OCI-LY3 (cell line): ENCODE measurements around the gene AIRE.
"Not testable (repeated sequence)": the region's sequence is repeated elsewhere in the genome, so short reads cannot be mapped to it uniquely, and the experiment has no call there.

ENCODE experiments used
- H2AFZ ChIP-seq: fragments of 200-600, 300-600 bp; shearing (Covaris generic); 2 replicates; pipeline ENCODE4 v1.6.0; 2014; ENCODE audit warnings: antibody characterized with exemption, low read depth, low read length
- H3K27ac ChIP-seq: fragments of 200-600, 300-600 bp; sonication (generic); 2 replicates; pipeline ENCODE4 v1.5.1; 2014; ENCODE audit warnings: mild to moderate bottlenecking, low read length, moderate library complexity, mixed read lengths
- H3K27me3 ChIP-seq: fragments of 200-600, 300-600 bp; sonication (generic); 2 replicates; pipeline ENCODE4 v1.6.1; 2014; ENCODE audit warnings: low read depth, low read length, mixed read lengths
- H3K36me3 ChIP-seq: fragments of 200-600, 300-600 bp; sonication (generic); replicated peaks from 2 replicates; pipeline ENCODE3; 2014; ENCODE audit warnings: low read depth, low read length, mixed read lengths
- H3K4me1 ChIP-seq: fragments of 300-600, 200-600 bp; sonication (generic); 2 replicates; pipeline ENCODE4 v1.6.1; 2014; ENCODE audit warnings: low read length, mixed read lengths
- H3K4me2 ChIP-seq: fragments of 200-600, 300-600 bp; sonication (generic); 2 replicates; pipeline ENCODE4 v1.6.1; 2014; ENCODE audit warnings: low read length, mixed read lengths
- H3K4me3 ChIP-seq: fragments of 300-600, 200-600 bp; sonication (generic); 2 replicates; pipeline ENCODE4 v1.5.1; 2014; ENCODE audit warnings: antibody characterized with exemption, mild to moderate bottlenecking, low read length, moderate library complexity
- H3K79me2 ChIP-seq: fragments of 300-600, 200-600 bp; shearing (Covaris generic); 2 replicates; pipeline ENCODE4 v1.6.1; 2014; ENCODE audit warnings: mild to moderate bottlenecking, low read length, mixed read lengths
- H3K9ac ChIP-seq: fragments of 300-600, 200-600 bp; shearing (Covaris generic); 2 replicates; pipeline ENCODE4 v1.6.0; 2014; ENCODE audit warnings: mild to moderate bottlenecking, low read length, moderate library complexity
- H3K9me3 ChIP-seq: fragments of 200-600, 300-600 bp; shearing (Covaris generic); 2 replicates; pipeline ENCODE4 v1.6.1; 2014; ENCODE audit warnings: low read length, mixed read lengths; ENCODE audit not compliant: insufficient read depth
- H4K20me1 ChIP-seq: fragments of 200-600, 300-600 bp; sonication (generic); 2 replicates; pipeline ENCODE4 v1.6.1; 2016; ENCODE audit warnings: low read length, mixed read lengths; ENCODE audit not compliant: insufficient read depth
- EZH2phosphoT487 ChIP-seq: fragments of 200-600 bp; shearing (Covaris generic); IDR thresholded peaks from 2 replicates; pipeline ENCODE4 v1.6.1; 2018; ENCODE audit warnings: antibody characterized with exemption, mixed run types, low read depth
- TF ChIP-seq, protein P1 (sequence below): fragments of 200-600, 300-600 bp; sonication (generic); IDR thresholded peaks from 2 replicates; pipeline ENCODE4 v1.5.1; 2014; ENCODE audit warnings: antibody characterized with exemption, low read length, low read depth

The AIRE gene

DNA sequence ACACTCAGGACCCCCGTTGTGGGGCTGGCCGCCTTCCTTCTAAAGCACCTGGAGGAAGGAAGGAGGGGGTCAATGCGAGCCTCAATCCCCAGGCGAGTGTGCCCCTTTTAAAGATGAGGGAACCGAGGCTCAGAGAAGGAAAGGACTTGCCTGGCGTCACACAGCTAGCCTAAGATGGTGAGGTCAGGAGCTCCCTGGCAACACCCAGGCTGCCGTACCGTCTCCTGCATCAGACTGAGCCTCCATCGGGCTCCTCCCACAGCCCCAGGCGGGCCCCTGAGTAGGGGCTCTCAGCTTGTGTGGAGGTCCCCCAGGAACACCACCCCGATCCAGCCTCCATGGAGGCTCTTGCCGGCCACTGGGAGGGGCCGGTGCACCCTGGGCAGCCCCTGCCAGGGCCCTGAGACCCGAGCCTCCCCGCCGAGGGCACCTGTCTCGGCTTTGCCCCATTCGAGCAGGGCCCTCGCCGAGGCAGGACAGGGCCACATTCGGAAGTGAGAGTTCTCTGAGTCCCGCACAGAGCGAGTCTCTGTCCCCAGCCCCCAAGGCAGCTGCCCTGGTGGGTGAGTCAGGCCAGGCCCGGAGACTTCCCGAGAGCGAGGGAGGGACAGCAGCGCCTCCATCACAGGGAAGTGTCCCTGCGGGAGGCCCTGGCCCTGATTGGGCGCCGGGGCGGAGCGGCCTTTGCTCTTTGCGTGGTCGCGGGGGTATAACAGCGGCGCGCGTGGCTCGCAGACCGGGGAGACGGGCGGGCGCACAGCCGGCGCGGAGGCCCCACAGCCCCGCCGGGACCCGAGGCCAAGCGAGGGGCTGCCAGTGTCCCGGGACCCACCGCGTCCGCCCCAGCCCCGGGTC lies at the start of gene AIRE:
Gene AIRE (plus strand): TSS at position 739 of the 855 bp plus-strand sequence. CDS start 131 bp downstream, outside the sequence.
- no peaks in the 10 kb centered on the region for H3K36me3 ChIP-seq
- peak within 1 kb of the TSS; percentile 58 for H3K4me2 ChIP-seq
- peak within 1 kb of the TSS; percentile 21; the same call in 1 of the 2 replicates for H3K27ac ChIP-seq
- peak within 1 kb of the TSS; percentile 26; the same call in 1 of the 2 replicates for H3K9ac ChIP-seq
- H2AFZ ChIP-seq, result no peak within 1 kb of the TSS; the same call in 1 of the 2 replicates
- H3K9me3 ChIP-seq, result no peaks in the 10 kb centered on the region
- H4K20me1 ChIP-seq, result no peaks in the 10 kb centered on the region
- no peaks in the 10 kb centered on the region for H3K79me2 ChIP-seq
- TF ChIP-seq EZH2phosphoT487, result no peak
- TF ChIP-seq, protein P1, sequence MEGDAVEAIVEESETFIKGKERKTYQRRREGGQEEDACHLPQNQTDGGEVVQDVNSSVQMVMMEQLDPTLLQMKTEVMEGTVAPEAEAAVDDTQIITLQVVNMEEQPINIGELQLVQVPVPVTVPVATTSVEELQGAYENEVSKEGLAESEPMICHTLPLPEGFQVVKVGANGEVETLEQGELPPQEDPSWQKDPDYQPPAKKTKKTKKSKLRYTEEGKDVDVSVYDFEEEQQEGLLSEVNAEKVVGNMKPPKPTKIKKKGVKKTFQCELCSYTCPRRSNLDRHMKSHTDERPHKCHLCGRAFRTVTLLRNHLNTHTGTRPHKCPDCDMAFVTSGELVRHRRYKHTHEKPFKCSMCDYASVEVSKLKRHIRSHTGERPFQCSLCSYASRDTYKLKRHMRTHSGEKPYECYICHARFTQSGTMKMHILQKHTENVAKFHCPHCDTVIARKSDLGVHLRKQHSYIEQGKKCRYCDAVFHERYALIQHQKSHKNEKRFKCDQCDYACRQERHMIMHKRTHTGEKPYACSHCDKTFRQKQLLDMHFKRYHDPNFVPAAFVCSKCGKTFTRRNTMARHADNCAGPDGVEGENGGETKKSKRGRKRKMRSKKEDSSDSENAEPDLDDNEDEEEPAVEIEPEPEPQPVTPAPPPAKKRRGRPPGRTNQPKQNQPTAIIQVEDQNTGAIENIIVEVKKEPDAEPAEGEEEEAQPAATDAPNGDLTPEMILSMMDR, result no peak
- H3K27me3 ChIP-seq, result no peaks in the 10 kb centered on the region
- peak within 1 kb of the TSS; percentile 59; the same call in 1 of the 2 replicates for H3K4me3 ChIP-seq
- H3K4me1 ChIP-seq, result peaks cover 59% of the 10 kb centered on the region

DNA sequence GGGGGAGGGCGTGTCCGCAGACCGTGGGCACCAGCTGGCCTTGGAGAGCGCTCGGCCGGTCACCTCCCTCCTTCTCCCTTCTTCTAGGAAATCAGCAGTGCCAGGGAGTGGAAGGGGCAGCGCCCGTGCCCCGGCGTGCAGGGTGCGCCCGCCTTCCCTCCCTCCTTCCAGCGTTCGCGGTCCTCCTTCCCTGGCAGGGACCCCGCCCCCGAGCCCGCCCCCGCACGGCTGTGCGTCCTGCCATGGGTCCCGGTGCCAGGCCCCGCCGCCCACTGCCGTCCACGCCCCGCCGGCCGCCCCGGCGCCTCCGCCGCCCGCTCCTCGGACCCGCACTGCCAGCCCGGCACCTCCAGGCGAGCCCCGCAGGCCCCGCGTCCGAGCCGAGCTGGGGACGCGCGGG lies 45.3 kb upstream of the AIRE start:
- not testable (repeated sequence) for H3K36me3 ChIP-seq, H3K79me2 ChIP-seq, H3K4me2 ChIP-seq, H3K27me3 ChIP-seq, H3K4me3 ChIP-seq, H2AFZ ChIP-seq, H4K20me1 ChIP-seq, H3K9me3 ChIP-seq, H3K27ac ChIP-seq, H3K4me1 ChIP-seq, H3K9ac ChIP-seq

DNA sequence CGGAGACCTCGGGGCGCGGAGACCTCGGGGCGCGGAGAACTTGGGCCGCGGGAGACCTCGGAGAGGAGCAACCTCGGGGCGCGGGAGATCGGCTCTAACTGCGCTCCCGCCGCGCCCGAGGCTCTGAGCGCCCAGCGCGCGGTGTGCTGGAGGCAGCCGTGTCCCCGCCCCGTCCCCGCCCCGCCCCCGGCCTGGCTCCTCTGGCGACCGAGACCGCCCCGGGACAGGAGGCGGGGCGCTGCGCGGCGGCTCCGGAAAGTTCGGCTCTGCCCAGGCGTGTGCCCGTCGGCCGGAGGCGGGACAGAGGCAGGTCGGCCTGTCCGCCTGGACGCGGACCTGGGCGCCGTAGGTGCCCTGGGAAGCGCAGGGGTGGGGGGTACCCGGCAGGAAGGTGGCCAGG lies 44.8 kb upstream of the AIRE start, which contains the start of gene ICOSLG:
Gene ICOSLG (minus strand): TSS at position 102 of the 400 bp plus-strand sequence. CDS start 126 bp downstream, outside the sequence.
- H3K27ac ChIP-seq, H3K4me2 ChIP-seq, H2AFZ ChIP-seq, H3K9ac ChIP-seq, H3K4me3 ChIP-seq, H3K27me3 ChIP-seq, H3K4me1 ChIP-seq, H3K9me3 ChIP-seq, H4K20me1 ChIP-seq, H3K36me3 ChIP-seq, H3K79me2 ChIP-seq: not testable (repeated sequence)

DNA sequence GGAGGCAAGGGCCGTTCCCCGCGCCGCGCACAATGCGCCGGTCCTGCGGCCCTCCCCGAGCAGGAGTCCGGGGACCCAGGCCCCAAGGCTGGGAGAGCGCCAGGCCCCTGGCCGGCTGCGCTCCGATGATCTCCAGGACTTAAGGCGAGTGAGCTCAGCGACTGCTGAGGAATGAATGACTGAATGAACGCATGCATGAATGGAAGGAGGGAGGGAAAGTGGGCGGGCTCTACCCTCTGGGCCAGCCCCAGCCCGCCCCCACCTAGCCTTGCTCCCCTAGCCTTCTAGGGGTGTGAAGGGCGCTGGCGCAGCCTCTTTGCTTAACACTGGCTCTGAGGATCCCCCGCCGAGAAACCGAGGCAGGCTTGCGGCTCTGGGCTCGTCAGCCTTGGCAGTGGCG lies 44.4 kb upstream of the AIRE start:
- not testable (repeated sequence) for H4K20me1 ChIP-seq, H2AFZ ChIP-seq, H3K36me3 ChIP-seq, H3K27me3 ChIP-seq, H3K4me2 ChIP-seq, H3K9me3 ChIP-seq, H3K4me1 ChIP-seq, H3K4me3 ChIP-seq, H3K79me2 ChIP-seq, H3K9ac ChIP-seq, H3K27ac ChIP-seq

DNA sequence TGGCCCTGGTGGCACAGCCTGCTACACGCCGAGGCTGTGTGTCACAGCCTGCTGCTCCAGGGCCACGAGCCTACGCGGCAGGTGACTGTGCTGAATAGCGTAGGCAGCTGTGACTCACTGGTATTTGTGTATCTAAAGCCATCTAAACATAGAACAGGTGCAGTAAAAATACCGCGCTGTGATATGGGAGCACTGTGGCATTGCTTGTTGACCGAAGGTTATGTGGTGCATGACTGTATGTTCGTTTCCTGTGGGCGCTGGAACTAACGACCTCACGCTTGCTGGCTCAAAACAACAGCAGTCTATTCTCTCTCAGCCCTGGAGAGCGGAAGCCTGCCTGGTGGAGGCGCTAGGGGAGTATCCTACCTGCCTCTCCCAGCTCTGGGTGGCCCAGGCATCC lies 41.7 kb upstream of the AIRE start:
- not testable (repeated sequence) for H3K36me3 ChIP-seq, H3K9ac ChIP-seq, H2AFZ ChIP-seq, H3K4me2 ChIP-seq, H3K9me3 ChIP-seq, H4K20me1 ChIP-seq, H3K79me2 ChIP-seq, H3K27ac ChIP-seq, H3K4me3 ChIP-seq, H3K27me3 ChIP-seq, H3K4me1 ChIP-seq

DNA sequence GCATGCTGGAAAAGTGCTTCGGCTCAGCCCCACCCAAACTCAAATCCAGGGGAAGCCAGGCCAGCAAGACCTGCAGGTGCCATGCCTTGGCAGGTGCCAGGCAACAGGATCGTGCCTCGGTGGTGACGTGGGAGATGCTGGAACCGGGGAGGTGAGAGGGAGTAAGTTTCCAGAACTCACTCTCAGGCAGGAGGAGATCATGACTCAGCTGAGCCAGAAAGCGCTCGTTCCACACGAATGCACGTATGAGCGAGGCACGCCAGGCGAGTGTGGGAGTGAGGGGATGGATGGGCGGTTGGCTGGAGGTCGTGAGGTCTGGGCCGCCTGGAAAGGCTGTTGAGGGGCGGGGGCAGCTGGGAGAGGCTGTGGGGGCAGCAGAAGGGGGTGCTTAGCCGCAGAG lies 37.8 kb upstream of the AIRE start:
- not testable (repeated sequence) for H3K4me2 ChIP-seq

DNA sequence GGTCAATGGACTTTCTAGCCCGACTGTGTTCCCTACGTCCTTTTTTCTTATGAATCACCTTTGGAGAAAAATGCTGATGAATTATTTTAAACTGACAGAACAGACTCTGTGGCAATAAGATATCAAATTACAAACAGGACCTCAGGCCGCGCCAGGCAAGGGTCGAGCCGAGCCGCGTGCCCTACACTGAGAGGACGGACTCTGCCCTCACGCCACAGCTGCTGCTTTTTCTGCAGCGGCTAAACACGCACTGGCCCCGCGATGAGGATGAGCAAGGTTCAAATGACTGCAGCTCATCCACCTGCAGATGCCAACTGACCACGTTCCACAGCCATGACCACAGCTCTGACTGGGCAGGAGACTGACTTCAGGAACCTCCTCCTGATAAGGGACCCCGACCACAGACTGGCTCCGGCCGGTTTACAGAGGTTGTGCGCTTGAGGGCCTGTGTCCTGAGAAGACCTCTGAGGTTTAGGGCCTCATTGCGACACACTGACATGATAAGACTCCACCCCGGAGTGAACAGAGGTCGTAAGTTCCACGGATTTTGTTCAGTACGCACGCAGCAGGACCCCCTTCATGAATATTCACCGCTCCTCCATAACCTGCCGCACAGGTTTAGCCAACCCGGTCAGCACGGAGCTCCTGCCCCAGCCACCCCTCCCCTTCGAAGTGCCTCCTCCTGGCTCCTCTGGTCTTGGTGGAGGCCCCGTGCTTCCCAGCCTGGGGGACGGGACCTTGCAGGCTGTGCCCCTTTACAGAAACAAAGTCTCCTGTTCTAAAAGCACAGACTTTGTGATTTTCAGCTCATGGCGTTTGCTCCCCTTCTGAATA lies 36.3 kb upstream of the AIRE start:
- not testable (repeated sequence) for H3K9me3 ChIP-seq, H4K20me1 ChIP-seq, H3K9ac ChIP-seq, H3K4me2 ChIP-seq, H3K27me3 ChIP-seq, H3K79me2 ChIP-seq, H3K27ac ChIP-seq, H3K4me1 ChIP-seq, H3K36me3 ChIP-seq, H2AFZ ChIP-seq, H3K4me3 ChIP-seq

More for the DNA sequence above, 37.8 kb upstream of the AIRE start:
- H2AFZ ChIP-seq, H3K79me2 ChIP-seq, H3K4me1 ChIP-seq, H3K9me3 ChIP-seq, H3K36me3 ChIP-seq, H3K27me3 ChIP-seq, H3K4me3 ChIP-seq, H4K20me1 ChIP-seq, H3K9ac ChIP-seq, H3K27ac ChIP-seq: not testable (repeated sequence)
